ENCODE measurements around the gene GNB1. TPM values are rescaled to one million over a fixed set of nuclear protein-coding genes. Genes with fewer than 3 reads are reported as not detected.

Gene GNB1
- polyA plus RNA-seq, 3 donors: 41.9 to 357 (median 111) TPM

- H3K36me3 ChIP-seq (replicated peaks in 1 of 2; ENCODE audit: control insufficient read depth in 1 of 2, insufficient read depth in 2 of 2, low read length in 2 of 2): peaks cover 78 to 98% of the 10 kb centered on the region in 2 donors
- peaks cover 94% of the 10 kb centered on the region for H3K79me2 ChIP-seq (ENCODE audit: insufficient read depth, low read length)
- no peak for TF ChIP-seq CTCF (IDR thresholded peaks at IDR 0.05)
- H3K4me1 Mint-ChIP-seq: peaks cover 7% of the 10 kb centered on the region
- no peak overlapping the region for H3K4me2 ChIP-seq (replicated peaks; ENCODE audit: extremely low read depth, low read length, poor library complexity, severe bottlenecking)
- peaks cover 61 to 92% of the 10 kb centered on the region in 2 donors for H3K36me3 Mint-ChIP-seq
- peaks cover 97% of the 10 kb centered on the region for H4K20me1 ChIP-seq (ENCODE audit: insufficient read depth, low read length)
- peaks cover 0 to 2% (median 0%) of the 10 kb centered on the region in 3 donors for H3K27me3 Mint-ChIP-seq (ENCODE audit: low read depth in 3 of 3)
- peak overlapping the region in 1 of 2 donors; percentile 47 for H3K27ac ChIP-seq (ENCODE audit: low read depth in 1 of 2, low read length in 2 of 2)
- no peak overlapping the region for H3K4me3 Mint-ChIP-seq
- no peaks in the 10 kb centered on the region for H3K9me3 Mint-ChIP-seq
- H3K27ac Mint-ChIP-seq: peak overlapping the region in 5 of 7 donors; percentile 4 to 82 (median 66)
- no peak overlapping the region for H2AFZ ChIP-seq (ENCODE audit: insufficient read depth, low read depth, low read length, poor library complexity, severe bottlenecking)
- intact Hi-C loops (cut with micrococcal nuclease): no loop called here
- no peaks in the 10 kb centered on the region for H3K9me3 ChIP-seq (replicated peaks in 1 of 2; ENCODE audit: control insufficient read depth in 1 of 2, insufficient read depth in 1 of 2, low read length in 2 of 2)
- H3K9ac ChIP-seq (ENCODE audit: insufficient read depth, low read length, poor library complexity, severe bottlenecking): no peak overlapping the region
- WGBS (ENCODE audit: insufficient coverage): 100% methylated on average over 2 of the region's 5 CpGs
- no peak overlapping the region for H3K4me3 ChIP-seq (replicated peaks in 1 of 3; ENCODE audit: low read depth in 2 of 3, low read length in 3 of 3)
- no peak for DNase-seq
- no peaks in the 10 kb centered on the region for H3K27me3 ChIP-seq (ENCODE audit: control insufficient read depth in 2 of 2, insufficient read depth in 2 of 2, low read length in 2 of 2)
- peaks cover 0 to 7% of the 10 kb centered on the region in 2 donors for H3K4me1 ChIP-seq (ENCODE audit: control insufficient read depth in 1 of 2, insufficient read depth in 2 of 2, low read length in 2 of 2)
Observed at GRCh38 chr1:1799716-1800115, 91.2 kb downstream of the GNB1 start.

- H3K4me2 ChIP-seq (replicated peaks; ENCODE audit: extremely low read depth, low read length, poor library complexity, severe bottlenecking): no peak overlapping the region
- TF ChIP-seq CTCF (IDR thresholded peaks at IDR 0.05): no peak
- H3K27me3 Mint-ChIP-seq (ENCODE audit: low read depth in 3 of 3): peaks cover 0 to 2% (median 0%) of the 10 kb centered on the region in 3 donors
- H3K4me1 ChIP-seq (ENCODE audit: control insufficient read depth in 1 of 2, insufficient read depth in 2 of 2, low read length in 2 of 2): peaks cover 0 to 7% of the 10 kb centered on the region in 2 donors
- H3K9ac ChIP-seq (ENCODE audit: insufficient read depth, low read length, poor library complexity, severe bottlenecking): no peak overlapping the region
- H3K36me3 Mint-ChIP-seq: peaks cover 61 to 92% of the 10 kb centered on the region in 2 donors
- H3K36me3 ChIP-seq (replicated peaks in 1 of 2; ENCODE audit: control insufficient read depth in 1 of 2, insufficient read depth in 2 of 2, low read length in 2 of 2): peaks cover 71 to 98% of the 10 kb centered on the region in 2 donors
- H3K9me3 ChIP-seq (replicated peaks in 1 of 2; ENCODE audit: control insufficient read depth in 1 of 2, insufficient read depth in 1 of 2, low read length in 2 of 2): no peaks in the 10 kb centered on the region
- H3K27ac ChIP-seq (ENCODE audit: low read depth in 1 of 2, low read length in 2 of 2): peak overlapping the region in 1 of 2 donors; percentile 50
- peaks cover 7% of the 10 kb centered on the region for H3K4me1 Mint-ChIP-seq
- H4K20me1 ChIP-seq (ENCODE audit: insufficient read depth, low read length): peaks cover 100% of the 10 kb centered on the region
- H3K9me3 Mint-ChIP-seq: no peaks in the 10 kb centered on the region
- H2AFZ ChIP-seq (ENCODE audit: insufficient read depth, low read depth, low read length, poor library complexity, severe bottlenecking): no peak overlapping the region
- peak overlapping the region; percentile 37 to 81 (median 76) for H3K27ac Mint-ChIP-seq
- peaks cover 96% of the 10 kb centered on the region for H3K79me2 ChIP-seq (ENCODE audit: insufficient read depth, low read length)
- H3K27me3 ChIP-seq (ENCODE audit: control insufficient read depth in 2 of 2, insufficient read depth in 2 of 2, low read length in 2 of 2): no peaks in the 10 kb centered on the region
- no peak for DNase-seq
- 82% methylated on average over 11 of the region's 11 CpGs for WGBS (ENCODE audit: insufficient coverage)
- intact Hi-C loops (cut with micrococcal nuclease): no loop called here
- no peak overlapping the region for H3K4me3 ChIP-seq (replicated peaks in 1 of 3; ENCODE audit: low read depth in 2 of 3, low read length in 3 of 3)
- H3K4me3 Mint-ChIP-seq: no peak overlapping the region
Observed at GRCh38 chr1:1797731-1798341, 93.1 kb downstream of the GNB1 start.
